C4-2B (cell line): ENCODE results near the gene BEAN1.

Experiments
- H3K27ac ChIP-seq: fragments of 450-650 bp; 2 replicates; pipeline ENCODE4 v1.5.1; 2017
- CTCF ChIP-seq: fragments of 450-650 bp; conservative IDR thresholded peaks from 2 replicates; pipeline ENCODE4 v1.5.1; 2017; ENCODE audit warnings: mild to moderate bottlenecking
- ZFX ChIP-seq: fragments of 450-650 bp; IDR thresholded peaks from 2 replicates; pipeline ENCODE4 v1.6.1; 2017

BEAN1 gene

GRCh38 chr16:66440271-66440802, 13.2 kb downstream of the BEAN1 start:
- no peak overlapping the region for H3K27ac ChIP-seq
- TF ChIP-seq ZFX (no peak), CTCF (no peak)

DNA sequence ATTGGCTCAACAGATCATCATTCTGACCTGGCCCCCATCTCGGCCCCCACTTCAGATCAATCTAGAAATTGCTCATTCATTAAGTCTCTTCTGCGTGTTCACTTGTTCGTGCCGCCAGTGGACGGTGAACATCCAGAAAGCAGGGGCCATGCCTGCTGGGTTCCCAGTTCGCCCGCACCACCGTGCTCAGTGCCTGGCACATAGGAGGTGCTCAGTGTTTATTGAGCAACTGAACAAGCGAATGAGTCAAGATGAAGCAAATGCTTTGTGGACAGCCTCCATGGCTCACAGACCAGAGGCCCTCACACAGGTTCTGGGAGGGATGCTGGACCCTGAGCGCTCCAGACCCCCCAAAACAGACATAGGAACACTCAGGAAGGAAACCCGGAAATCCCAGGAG, 13.9 kb downstream of the BEAN1 start:
- TF ChIP-seq CTCF (no peak), ZFX (no peak)
- no peak overlapping the region for H3K27ac ChIP-seq

GRCh38 chr16:66441586-66442375, 14.7 kb downstream of the BEAN1 start:
- H3K27ac ChIP-seq, result no peak overlapping the region
- TF ChIP-seq ZFX (no peak), CTCF (no peak)

DNA sequence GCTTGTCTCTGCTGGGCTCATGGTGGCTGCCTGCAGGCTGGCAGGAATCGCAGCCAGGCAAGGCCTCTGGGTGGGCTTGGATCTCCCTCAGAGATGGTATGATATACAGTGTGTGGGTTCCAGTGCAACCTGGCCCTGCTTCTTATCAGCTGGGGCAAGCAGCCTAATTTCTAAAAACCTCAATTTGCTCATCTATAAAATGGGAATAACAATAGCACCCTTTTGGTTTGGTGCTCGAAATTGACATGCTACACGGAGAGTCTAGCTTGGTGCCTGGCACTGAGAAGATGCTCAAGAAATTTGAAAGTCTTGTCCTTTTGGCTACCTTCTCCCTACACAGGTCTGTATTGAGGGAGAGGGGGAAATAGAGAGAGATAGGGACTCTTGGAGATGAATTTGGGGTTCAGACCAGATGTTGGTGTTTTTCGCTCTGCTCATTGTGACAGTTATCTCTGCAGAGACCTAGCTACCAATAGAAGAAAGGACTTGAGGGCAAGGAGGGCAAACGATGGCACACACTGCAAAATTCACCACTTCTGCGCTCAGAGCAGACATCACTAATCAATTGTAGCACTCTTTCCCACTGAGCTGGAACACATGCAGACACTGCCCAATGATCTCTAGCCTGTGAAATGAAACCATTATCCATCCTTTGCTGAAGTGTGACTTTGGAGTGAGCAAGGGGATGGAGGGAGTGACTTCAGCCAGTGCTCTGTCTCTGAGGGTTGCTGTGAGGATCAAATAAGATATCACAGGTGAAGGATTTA, 15.6 kb downstream of the BEAN1 start:
- TF ChIP-seq ZFX (no peak), CTCF (no peak)
- H3K27ac ChIP-seq, result no peak overlapping the region

DNA sequence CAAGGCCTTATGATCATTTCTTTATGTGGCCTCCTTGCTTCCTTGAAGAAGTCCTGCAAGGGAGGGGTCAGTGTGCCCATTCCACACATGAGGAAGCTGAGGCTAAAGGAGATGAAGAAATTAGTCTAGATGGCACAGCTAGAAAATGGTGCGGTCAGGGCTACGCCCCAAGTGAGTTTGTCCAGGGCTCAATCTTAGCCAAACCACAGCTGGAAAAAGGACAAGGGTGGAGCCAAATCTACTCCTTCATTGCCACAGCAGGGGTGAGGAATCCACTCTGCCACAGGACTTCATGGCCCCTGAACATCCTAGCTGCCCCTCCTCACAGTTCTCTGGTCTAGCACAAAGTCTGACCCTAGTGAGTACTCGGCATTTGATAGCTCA, 16.2 kb downstream of the BEAN1 start:
- TF ChIP-seq ZFX, result no peak
- TF ChIP-seq CTCF, result no peak
- H3K27ac ChIP-seq, result no peak overlapping the region

GRCh38 chr16:66444049-66444481, 17.0 kb downstream of the BEAN1 start:
- TF ChIP-seq CTCF (no peak), ZFX (no peak)
- H3K27ac ChIP-seq, result no peak overlapping the region

GRCh38 chr16:66446737-66447136, 19.6 kb downstream of the BEAN1 start:
- no peak for TF ChIP-seq ZFX
- no peak for TF ChIP-seq CTCF
- no peak overlapping the region for H3K27ac ChIP-seq
